ENCODE results near the gene GIGYF2. TPM values are rescaled to one million over a fixed set of nuclear protein-coding genes. Genes with fewer than 3 reads are reported as not detected.

Gene GIGYF2
- total and polyA plus RNA-seq, 2 of the 13 experiments (the other 11 are each of a cell fraction or from before 2014, with no cell fraction given) = 44.9 to 73.5 TPM

GRCh38 chr2:232843834-232844233, 146.7 kb downstream of the GIGYF2 start:
- Histone ChIP-seq H3K36me3 (replicated peaks in 1 of 2; ENCODE audit: control insufficient read depth in 1 of 2, insufficient read depth in 2 of 2, low read length in 2 of 2) (peaks cover 28 to 85% of the 10 kb centered on the region in 2 experiments), H3K4me3 (replicated peaks in 1 of 3; ENCODE audit: insufficient read depth in 1 of 3, low read depth in 2 of 3, low read length in 3 of 3) (no peak overlapping the region), H3K79me2 (ENCODE audit: insufficient read depth, low read length) (no peaks in the 10 kb centered on the region), H2AFZ (ENCODE audit: low read length) (no peak overlapping the region), H4K20me1 (ENCODE audit: insufficient read depth, low read length) (no peaks in the 10 kb centered on the region), H3K9ac (ENCODE audit: insufficient read depth, low read depth, low read length) (no peak overlapping the region), H3K27me3 (ENCODE audit: control insufficient read depth in 1 of 2, insufficient read depth in 2 of 2, low read length in 2 of 2) (no peaks in the 10 kb centered on the region), H3K27ac (ENCODE audit: extremely low read length, insufficient read depth, low read length) (no peak overlapping the region), H3K9me3 (ENCODE audit: low read length) (no peaks in the 10 kb centered on the region), H3K4me1 (ENCODE audit: insufficient read depth, low read length) (peaks cover 14% of the 10 kb centered on the region), H3K4me2 (ENCODE audit: low read depth, low read length) (no peak overlapping the region)
- intact Hi-C loops (cut with micrococcal nuclease; ENCODE audit: unreplicated experiment) = no loop called here
- no peak for DNase-seq (ENCODE audit: low spot score)
- TF ChIP-seq STAG1 (CRISPR knock-in tag; IDR thresholded peaks at IDR 0.05) (peak; percentile 39), CENPBD1 (CRISPR knock-in tag; IDR thresholded peaks at IDR 0.05; ENCODE audit: borderline replicate concordance, low read depth) (no peak), CTCF (CRISPR knock-in tag; IDR thresholded peaks at IDR 0.05) (peak; percentile 29; the same call in 1 of the 2 replicates), PCBP1 (IDR thresholded peaks at IDR 0.05; ENCODE audit: borderline replicate concordance, low read depth, low read length) (no peak)
- FAIRE-seq = no peak
- ChIA-PET POLR2A (no interaction called here), CTCF (ENCODE audit: low intra/inter-chr PET ratio, low total read pairs) (no interaction called here)
- 98% methylated on average over 3 of the region's 3 CpGs for WGBS (ENCODE audit: low lambda C conversion rate)
- BruUV-seq (replicated peaks) = no TSS peak
- in situ Hi-C loops (cut with HindIII; ENCODE audit: extremely low pct_ligation_motif_present, low pct_unique_long_range_greater_than_20kb) = no loop called here
- no peak for ATAC-seq

- Histone ChIP-seq H3K27me3 (ENCODE audit: control insufficient read depth in 1 of 2, insufficient read depth in 2 of 2, low read length in 2 of 2) (no peaks in the 10 kb centered on the region), H3K79me2 (ENCODE audit: insufficient read depth, low read length) (no peaks in the 10 kb centered on the region), H3K4me1 (ENCODE audit: insufficient read depth, low read length) (peaks cover 13% of the 10 kb centered on the region), H4K20me1 (ENCODE audit: insufficient read depth, low read length) (no peaks in the 10 kb centered on the region), H3K4me2 (ENCODE audit: low read depth, low read length) (no peak overlapping the region), H3K9ac (ENCODE audit: insufficient read depth, low read depth, low read length) (no peak overlapping the region), H3K4me3 (replicated peaks in 1 of 3; ENCODE audit: insufficient read depth in 1 of 3, low read depth in 2 of 3, low read length in 3 of 3) (no peak overlapping the region), H3K36me3 (replicated peaks in 1 of 2; ENCODE audit: control insufficient read depth in 1 of 2, insufficient read depth in 2 of 2, low read length in 2 of 2) (peaks cover 27 to 86% of the 10 kb centered on the region in 2 experiments), H3K27ac (ENCODE audit: extremely low read length, insufficient read depth, low read length) (no peak overlapping the region), H2AFZ (ENCODE audit: low read length) (no peak overlapping the region), H3K9me3 (ENCODE audit: low read length) (no peaks in the 10 kb centered on the region)
- ChIA-PET CTCF (ENCODE audit: low intra/inter-chr PET ratio, low total read pairs) (no interaction called here), POLR2A (interaction anchor here (0.5 to 1.6 kb wide), 3 partner anchors 10 to 167 kb away, joined by 3 to 5 read pairs (median 3); partner anchors contain the start of gene NGEF)
- FAIRE-seq (no peak), DNase-seq (ENCODE audit: low spot score) (peak; percentile 57), ATAC-seq (0 out of 3 replicates have a peak, but pooled peaks have one; percentile 26)
- BruUV-seq (replicated peaks) = TSS peak; percentile 7
- in situ Hi-C loops (cut with HindIII; ENCODE audit: extremely low pct_ligation_motif_present, low pct_unique_long_range_greater_than_20kb) = no loop called here
- intact Hi-C loops (cut with micrococcal nuclease; ENCODE audit: unreplicated experiment) = no loop called here
- no peak for TF ChIP-seq ZSCAN21 (CRISPR knock-in tag; IDR thresholded peaks at IDR 0.05; ENCODE audit: borderline replicate concordance)
- no peak for TF ChIP-seq BCL6 (CRISPR knock-in tag; IDR thresholded peaks at IDR 0.05)
- TF ChIP-seq ZBTB21 (CRISPR knock-in tag; IDR thresholded peaks at IDR 0.05) = peak; percentile 45; the same call in 1 of the 2 replicates
- TF ChIP-seq HNRNPL (IDR thresholded peaks at IDR 0.05; ENCODE audit: low read depth, low read length) = no peak
- TF ChIP-seq ATF2 (CRISPR knock-in tag; IDR thresholded peaks at IDR 0.05) = peak; percentile 19; the same call in 1 of the 2 replicates
- no peak for TF ChIP-seq ETV6 (CRISPR knock-in tag; conservative IDR thresholded peaks at IDR 0.05)
- TF ChIP-seq ZNF292 (CRISPR knock-in tag; IDR thresholded peaks at IDR 0.05; ENCODE audit: borderline replicate concordance, low read depth) = no peak
- no peak for TF ChIP-seq MED13 (CRISPR knock-in tag; IDR thresholded peaks at IDR 0.05)
- no peak for TF ChIP-seq TSC22D2 (CRISPR knock-in tag; IDR thresholded peaks at IDR 0.05; ENCODE audit: borderline replicate concordance)
- no peak for TF ChIP-seq FOXK1 (CRISPR knock-in tag; IDR thresholded peaks at IDR 0.05; ENCODE audit: borderline replicate concordance, low read depth)
- no peak for TF ChIP-seq HOXA3 (CRISPR knock-in tag; IDR thresholded peaks at IDR 0.05)
- no peak for TF ChIP-seq ZNF138 (CRISPR knock-in tag; IDR thresholded peaks at IDR 0.05; ENCODE audit: low read depth)
Measured at GRCh38 chr2:232846055-232846454, 148.9 kb downstream of the GIGYF2 start.
